Natural killer cell treated with Interleukin-12 subunit alpha and Interleukin-12 subunit beta and Interleukin-15 and Interleukin-18, amount 100 ng/mL, for 72 hours (primary cell): ENCODE measurements around the gene AKR1C4. TPM values are rescaled to one million over a fixed set of nuclear protein-coding genes. Genes with fewer than 3 reads are reported as not detected.
"Not testable (repeated sequence)": the region's sequence is repeated elsewhere in the genome, so short reads cannot be mapped to it uniquely, and the experiment has no call there.

Experiments
- ATAC-seq, 2 donors: fragments of 150-1000 bp; cut with Tn5 transposase in 1 of 2; sonication (Bioruptor Pico), chemical (Tn5 transposase) in 1 of 2; 2 replicates each; pipeline ENCODE4 v1.10.0; 2021
- DNase-seq: peaks from one replicate; pipeline ENCODE4 v3.0.0; 2022; ENCODE audit warnings: low spot score
- H3K27ac Mint-ChIP-seq, 2 donors: 1 replicate in 1 of 2; 2 replicates in 1 of 2; pipeline ENCODE4 v1.8.0; 2022; ENCODE audit warnings: mixed read lengths in 2 of 2, mild to moderate bottlenecking in 1 of 2, moderate library complexity in 1 of 2
- H3K27me3 Mint-ChIP-seq, 2 donors: 1 replicate in 1 of 2; 2 replicates in 1 of 2; pipeline ENCODE4 v1.8.0; 2022; ENCODE audit warnings: mixed read lengths in 2 of 2
- H3K36me3 Mint-ChIP-seq: one replicate; pipeline ENCODE4 v1.8.0; 2022; ENCODE audit warnings: mixed read lengths
- H3K4me1 Mint-ChIP-seq, 2 donors: 1 replicate in 1 of 2; 2 replicates in 1 of 2; pipeline ENCODE4 v1.8.0; 2022; ENCODE audit warnings: low read depth in 2 of 2, mixed read lengths in 2 of 2, mild to moderate bottlenecking in 1 of 2
- H3K4me3 Mint-ChIP-seq: one replicate; pipeline ENCODE4 v1.8.0; 2022; ENCODE audit warnings: mixed read lengths
- H3K9me3 Mint-ChIP-seq: 2 replicates; pipeline ENCODE4 v1.8.0; 2022; ENCODE audit warnings: mixed read lengths
- total RNA-seq, 2 donors: library from RNA; stranded (reverse); gene quantifications; one replicate each; pipeline ENCODE4 v1.2.3, GENCODE V29; 2022

The AKR1C4 gene
- total RNA-seq, 2 donors from 2014 or later: not detected

DNA sequence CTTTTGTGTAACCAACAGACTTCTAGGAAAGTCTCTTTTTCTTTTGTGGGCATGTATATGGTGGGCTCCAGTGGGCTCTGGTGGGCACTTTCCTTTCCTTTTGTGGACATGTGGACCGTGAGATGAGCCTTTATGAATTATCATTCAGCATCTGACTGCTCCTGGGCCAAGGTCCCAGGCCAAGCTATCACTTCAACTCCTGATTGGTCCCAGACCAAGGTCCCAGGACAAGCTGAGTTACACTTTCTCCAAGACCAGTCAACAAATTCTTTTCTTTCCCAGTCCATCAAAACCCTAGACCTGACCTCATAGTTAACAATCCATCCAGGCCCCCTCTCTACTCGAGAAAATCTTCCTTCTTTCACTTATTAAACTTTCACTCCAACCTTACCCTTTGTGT is 12.7 kb upstream of the AKR1C4 start:
- no peak for ATAC-seq
- H3K9me3 Mint-ChIP-seq: peaks cover 3% of the 10 kb centered on the region
- H3K4me3 Mint-ChIP-seq: no peak overlapping the region
- H3K36me3 Mint-ChIP-seq: peaks cover 13% of the 10 kb centered on the region
- no peak overlapping the region for H3K27ac Mint-ChIP-seq
- peaks cover 0 to 6% of the 10 kb centered on the region in 2 donors for H3K27me3 Mint-ChIP-seq
- no peak for DNase-seq
- no peaks in the 10 kb centered on the region for H3K4me1 Mint-ChIP-seq

DNA sequence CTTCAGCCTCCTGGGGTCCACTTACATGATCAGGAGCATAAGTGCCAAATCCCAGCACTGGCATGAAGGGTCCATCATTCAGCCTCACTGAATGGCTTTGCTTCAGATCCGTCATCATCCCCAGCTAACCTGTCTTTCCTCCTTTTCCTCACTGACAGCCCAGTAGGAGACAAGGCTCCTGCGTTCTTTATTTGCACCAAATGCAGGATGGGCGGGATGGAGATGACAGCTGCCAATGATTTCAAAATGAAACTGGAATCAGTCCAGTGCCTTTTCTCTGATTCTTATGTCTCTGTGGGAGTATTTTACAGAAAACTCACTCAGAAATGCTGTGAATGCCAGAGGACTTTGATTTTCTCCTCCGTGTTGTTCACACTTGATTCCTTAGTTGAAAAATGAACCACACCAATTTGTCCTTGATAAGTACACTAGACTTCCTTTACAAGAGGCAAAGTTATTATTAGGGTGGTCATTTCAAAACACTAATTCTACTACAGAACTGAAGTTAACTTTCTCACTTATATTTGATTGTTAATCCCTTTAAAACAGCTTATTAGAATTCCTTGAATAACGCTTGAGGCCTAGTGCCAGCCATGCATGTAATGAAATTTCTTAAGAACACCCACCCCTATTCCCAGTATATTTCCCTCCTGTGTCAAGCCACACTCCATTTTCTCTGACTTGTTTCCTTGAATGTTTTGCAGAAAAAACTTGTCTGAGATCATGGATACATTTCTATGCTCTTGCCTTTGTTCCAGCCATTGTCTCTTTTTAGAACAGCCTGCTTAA is 11.5 kb upstream of the AKR1C4 start, which contains the start of gene AKR1C8:
TSS of gene AKR1C8 (minus strand) at position 164 of the 789 bp plus-strand sequence. CDS start at position 118, 46 bp downstream.
- ATAC-seq: no peak
- Mint-ChIP-seq H3K36me3 (peaks cover 6% of the 10 kb centered on the region), H3K9me3 (no peaks in the 10 kb centered on the region)

DNA sequence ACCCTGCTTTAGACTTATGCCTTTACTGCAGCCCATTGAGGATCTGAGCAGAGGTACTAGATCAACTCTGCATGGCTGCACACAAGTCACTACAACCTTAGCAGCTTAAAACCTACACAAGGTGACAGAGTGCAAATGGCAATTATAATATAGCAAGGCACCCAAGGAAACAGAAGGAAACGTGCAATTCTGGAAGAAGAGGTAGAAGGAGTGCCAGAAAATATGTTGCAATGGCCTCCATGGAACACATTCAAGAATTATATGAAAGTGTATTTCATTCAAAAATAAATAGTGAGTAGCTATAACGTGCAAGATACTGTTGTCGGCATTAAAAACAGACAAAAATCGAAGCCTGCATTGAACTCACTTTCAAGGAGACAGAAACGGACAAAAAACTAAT is 8.8 kb upstream of the AKR1C4 start:
- DNase-seq: no peak
- H3K27me3 Mint-ChIP-seq: no peaks in the 10 kb centered on the region
- no peak overlapping the region for H3K27ac Mint-ChIP-seq
- ATAC-seq: no peak
- H3K4me1 Mint-ChIP-seq: no peaks in the 10 kb centered on the region
- no peaks in the 10 kb centered on the region for H3K9me3 Mint-ChIP-seq
- H3K36me3 Mint-ChIP-seq: peaks cover 6% of the 10 kb centered on the region
- H3K4me3 Mint-ChIP-seq: no peak overlapping the region

More for the DNA sequence above, 11.5 kb upstream of the AKR1C4 start, which contains the start of gene AKR1C8:
- no peak within 1 kb of the TSS for H3K27ac Mint-ChIP-seq
- no peaks in the 10 kb centered on the region for H3K4me1 Mint-ChIP-seq
- no peak within 1 kb of the TSS for H3K4me3 Mint-ChIP-seq
- H3K27me3 Mint-ChIP-seq: no peaks in the 10 kb centered on the region
- DNase-seq: no peak

DNA sequence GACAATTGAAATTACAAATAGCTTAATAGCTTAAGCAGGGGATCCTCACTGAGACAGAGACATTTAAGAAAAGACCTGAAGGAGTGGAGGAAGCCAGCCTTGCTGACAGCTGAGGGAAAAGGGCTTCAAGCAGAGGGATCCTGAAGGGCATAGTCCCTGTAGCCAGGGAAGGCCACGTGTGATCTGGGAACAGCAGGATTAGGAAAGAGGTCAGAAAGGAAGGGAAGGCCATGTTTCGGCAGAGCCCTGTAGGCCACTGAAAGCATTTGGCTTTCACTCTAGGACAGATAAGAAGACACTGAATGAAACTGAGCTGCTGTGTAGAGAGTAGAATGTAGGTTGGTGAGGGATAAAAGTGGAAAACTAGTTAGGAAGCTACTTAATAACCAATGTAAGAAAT is 8.3 kb upstream of the AKR1C4 start:
- H3K27me3 Mint-ChIP-seq: no peaks in the 10 kb centered on the region

DNA sequence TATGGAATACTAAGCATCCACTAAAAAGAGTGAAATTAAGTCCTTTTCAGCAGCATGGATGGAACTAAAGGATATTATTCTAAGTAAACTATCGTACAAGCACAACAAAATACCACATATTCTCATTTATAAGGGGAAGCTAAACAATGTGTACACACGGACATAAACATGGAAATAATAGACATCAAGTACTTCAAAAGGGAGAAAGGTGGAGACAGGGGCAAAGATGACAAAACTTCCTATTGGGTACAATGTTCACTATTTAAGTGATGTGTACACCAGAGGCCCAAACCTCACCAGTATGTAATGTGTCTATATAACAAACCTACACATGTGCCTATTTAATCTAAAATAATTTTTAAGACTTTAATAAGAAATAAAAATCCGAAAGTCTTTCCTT is 2.2 kb upstream of the AKR1C4 start:
- ATAC-seq (no peak), DNase-seq (no peak)
- H3K27ac Mint-ChIP-seq: no peak overlapping the region
- no peaks in the 10 kb centered on the region for H3K9me3 Mint-ChIP-seq
- H3K4me1 Mint-ChIP-seq: no peaks in the 10 kb centered on the region
- no peaks in the 10 kb centered on the region for H3K36me3 Mint-ChIP-seq
- no peak overlapping the region for H3K4me3 Mint-ChIP-seq
- no peaks in the 10 kb centered on the region for H3K27me3 Mint-ChIP-seq

More for the DNA sequence above, 8.3 kb upstream of the AKR1C4 start:
- Mint-ChIP-seq H3K9me3 (no peaks in the 10 kb centered on the region), H3K4me3 (no peak overlapping the region), H3K4me1 (no peaks in the 10 kb centered on the region), H3K27ac (no peak overlapping the region), H3K36me3 (peaks cover 3% of the 10 kb centered on the region)
- ATAC-seq (no peak), DNase-seq (no peak)

DNA sequence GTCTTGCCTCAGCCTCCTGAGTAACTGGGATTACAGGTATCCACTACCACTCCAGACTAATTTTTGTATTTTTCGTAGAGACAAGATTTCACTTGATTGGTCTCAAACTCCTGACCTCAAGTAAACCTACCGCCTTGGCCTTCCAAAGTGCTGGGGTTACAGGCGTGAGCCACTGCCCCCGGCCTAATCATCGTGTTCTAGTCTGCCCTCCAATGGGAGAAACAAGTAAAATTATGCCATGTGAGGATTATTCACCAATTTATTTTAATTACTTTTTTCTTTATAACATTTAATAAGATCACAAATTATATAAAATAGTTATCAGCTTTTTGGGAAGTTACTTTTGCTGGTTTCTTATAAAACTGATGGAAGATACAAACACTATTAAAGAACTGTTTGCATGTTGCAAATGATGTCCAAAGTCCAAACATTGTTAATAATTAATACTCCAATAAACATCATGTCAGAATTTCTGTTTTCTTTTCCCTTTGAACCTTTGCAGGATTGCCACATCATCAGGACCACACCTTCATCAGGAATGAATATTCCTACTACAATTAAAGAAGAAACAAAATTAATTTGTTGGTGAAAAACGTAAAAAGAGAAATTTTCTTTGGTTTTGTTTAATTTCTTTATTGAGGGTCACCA is 786 bp upstream of the AKR1C4 start:
- Mint-ChIP-seq H3K4me1 (no peaks in the 10 kb centered on the region), H3K27me3 (no peaks in the 10 kb centered on the region), H3K27ac (no peak overlapping the region), H3K9me3 (no peaks in the 10 kb centered on the region), H3K36me3 (no peaks in the 10 kb centered on the region), H3K4me3 (no peak overlapping the region)
- no peak for DNase-seq
- ATAC-seq: no peak

DNA sequence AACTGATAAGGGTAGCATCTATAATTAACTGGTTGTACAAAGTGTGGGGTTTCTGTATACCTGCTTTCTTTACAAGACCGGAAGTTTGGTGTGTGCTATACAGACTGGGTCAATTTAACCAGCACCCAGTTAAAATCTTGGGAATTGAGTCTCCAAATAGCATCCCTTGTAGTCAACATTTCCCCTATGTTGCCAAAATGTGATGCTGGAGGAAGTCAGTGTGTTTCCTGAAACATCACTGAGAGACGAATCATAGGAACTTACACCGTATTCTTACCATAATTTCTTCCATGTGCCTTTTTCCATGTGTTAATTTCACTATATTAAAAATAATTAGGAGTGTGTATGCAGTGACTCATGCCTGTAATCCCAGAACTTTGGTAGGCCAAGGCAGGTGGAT is 1.7 kb downstream of the AKR1C4 start:
- no peaks in the 10 kb centered on the region for H3K9me3 Mint-ChIP-seq
- peaks cover 10% of the 10 kb centered on the region for H3K36me3 Mint-ChIP-seq
- H3K4me1 Mint-ChIP-seq: no peaks in the 10 kb centered on the region
- H3K27ac Mint-ChIP-seq: no peak overlapping the region
- peaks cover 0 to 3% of the 10 kb centered on the region in 2 donors for H3K27me3 Mint-ChIP-seq
- no peak overlapping the region for H3K4me3 Mint-ChIP-seq
- DNase-seq (no peak), ATAC-seq (no peak)

DNA sequence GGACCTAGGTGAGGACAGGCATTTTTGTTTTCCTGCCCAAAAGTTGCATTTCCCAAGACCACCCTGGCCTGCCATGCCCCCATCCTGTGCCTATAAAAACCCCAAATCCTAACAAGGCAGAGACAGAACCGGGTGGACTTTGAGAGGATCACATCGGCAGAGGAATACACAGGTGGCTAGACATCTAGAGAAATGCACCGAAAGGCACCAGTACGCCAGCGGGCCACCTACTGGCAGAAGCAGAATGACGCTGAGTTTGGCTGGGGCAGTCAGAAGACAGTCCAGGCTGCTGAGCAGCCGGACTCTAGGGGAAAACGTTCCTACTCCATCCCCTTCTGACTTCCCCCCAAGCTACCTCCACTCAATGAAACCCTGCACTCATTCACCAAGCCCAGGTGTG is 2.8 kb downstream of the AKR1C4 start:
- DNase-seq (no peak), ATAC-seq (no peak)
- peaks cover 15% of the 10 kb centered on the region for H3K36me3 Mint-ChIP-seq
- H3K4me3 Mint-ChIP-seq: no peak overlapping the region
- H3K4me1 Mint-ChIP-seq: no peaks in the 10 kb centered on the region
- H3K27me3 Mint-ChIP-seq: peaks cover 0 to 3% of the 10 kb centered on the region in 2 donors
- no peak overlapping the region for H3K27ac Mint-ChIP-seq
- H3K9me3 Mint-ChIP-seq: no peaks in the 10 kb centered on the region

DNA sequence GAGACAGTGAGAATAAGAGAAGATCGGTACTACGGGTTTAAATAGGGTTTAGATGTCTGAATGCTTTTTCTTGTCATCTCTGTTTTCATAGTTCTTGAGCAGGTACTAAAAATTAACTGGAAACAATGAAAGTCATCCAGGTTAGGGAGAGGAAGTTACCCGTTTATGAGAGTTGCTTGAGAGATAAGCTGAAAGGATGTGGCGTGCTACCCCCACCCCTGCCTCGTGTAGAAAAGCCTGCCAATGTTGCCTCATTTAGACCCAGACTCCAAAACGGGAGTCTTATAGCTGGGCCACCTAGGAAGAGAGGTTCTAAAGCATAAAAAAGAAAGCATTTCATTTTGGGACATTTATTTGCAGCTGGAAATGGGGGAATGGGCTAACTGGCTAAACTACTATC is 10.2 kb downstream of the AKR1C4 start:
- peaks cover 0 to 5% of the 10 kb centered on the region in 2 donors for H3K27me3 Mint-ChIP-seq
- DNase-seq (no peak), ATAC-seq (no peak)
- H3K27ac Mint-ChIP-seq: no peak overlapping the region
- peaks cover 0 to 6% of the 10 kb centered on the region in 2 donors for H3K4me1 Mint-ChIP-seq
- peaks cover 26% of the 10 kb centered on the region for H3K36me3 Mint-ChIP-seq
- H3K4me3 Mint-ChIP-seq: no peak overlapping the region
- peaks cover 6% of the 10 kb centered on the region for H3K9me3 Mint-ChIP-seq

DNA sequence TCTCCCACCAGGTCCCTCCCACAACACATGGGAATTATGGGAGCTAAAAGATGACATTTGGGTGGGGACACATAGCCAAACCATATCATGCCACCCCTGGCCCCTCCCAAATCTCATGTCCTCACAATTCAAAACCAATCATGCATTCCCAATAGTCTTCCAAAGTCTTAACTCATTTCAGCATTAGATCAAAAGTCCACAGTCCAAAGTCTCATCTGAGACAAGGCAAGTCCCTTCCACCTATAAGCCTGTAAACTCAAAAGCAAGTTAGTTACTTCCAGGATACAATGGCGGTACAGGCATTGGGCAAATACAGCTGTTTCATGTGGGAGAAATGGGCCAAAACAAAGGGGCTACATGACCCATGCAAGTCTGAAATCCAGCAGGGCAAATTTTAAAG is 13.1 kb downstream of the AKR1C4 start:
- ATAC-seq, H3K4me3 Mint-ChIP-seq, H3K27me3 Mint-ChIP-seq, H3K27ac Mint-ChIP-seq, H3K9me3 Mint-ChIP-seq, DNase-seq, H3K4me1 Mint-ChIP-seq: not testable (repeated sequence)
- peaks cover 11% of the 10 kb centered on the region for H3K36me3 Mint-ChIP-seq

DNA sequence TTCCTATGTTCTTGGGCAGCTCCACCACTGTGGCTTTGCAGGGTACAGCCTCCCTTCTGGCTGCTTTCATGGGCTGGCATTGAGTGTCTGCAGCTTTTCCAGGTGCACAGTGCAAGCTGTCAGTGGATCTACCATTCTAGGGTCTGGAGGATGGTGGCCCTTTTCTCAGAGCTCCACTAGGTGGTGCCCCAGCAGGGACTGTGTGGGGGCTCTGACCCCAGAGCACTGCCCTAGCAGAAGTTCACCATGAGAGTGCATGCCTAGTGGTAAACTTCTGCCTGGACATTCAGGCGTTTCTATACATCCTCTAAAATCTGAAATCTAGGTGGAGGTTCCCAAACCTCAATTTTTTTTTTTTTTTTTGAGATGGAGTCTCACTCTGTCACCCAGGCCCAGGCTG is 13.6 kb downstream of the AKR1C4 start:
- H3K27ac Mint-ChIP-seq, ATAC-seq, DNase-seq, H3K4me1 Mint-ChIP-seq, H3K27me3 Mint-ChIP-seq, H3K9me3 Mint-ChIP-seq, H3K4me3 Mint-ChIP-seq: not testable (repeated sequence)
- H3K36me3 Mint-ChIP-seq: peaks cover 11% of the 10 kb centered on the region

DNA sequence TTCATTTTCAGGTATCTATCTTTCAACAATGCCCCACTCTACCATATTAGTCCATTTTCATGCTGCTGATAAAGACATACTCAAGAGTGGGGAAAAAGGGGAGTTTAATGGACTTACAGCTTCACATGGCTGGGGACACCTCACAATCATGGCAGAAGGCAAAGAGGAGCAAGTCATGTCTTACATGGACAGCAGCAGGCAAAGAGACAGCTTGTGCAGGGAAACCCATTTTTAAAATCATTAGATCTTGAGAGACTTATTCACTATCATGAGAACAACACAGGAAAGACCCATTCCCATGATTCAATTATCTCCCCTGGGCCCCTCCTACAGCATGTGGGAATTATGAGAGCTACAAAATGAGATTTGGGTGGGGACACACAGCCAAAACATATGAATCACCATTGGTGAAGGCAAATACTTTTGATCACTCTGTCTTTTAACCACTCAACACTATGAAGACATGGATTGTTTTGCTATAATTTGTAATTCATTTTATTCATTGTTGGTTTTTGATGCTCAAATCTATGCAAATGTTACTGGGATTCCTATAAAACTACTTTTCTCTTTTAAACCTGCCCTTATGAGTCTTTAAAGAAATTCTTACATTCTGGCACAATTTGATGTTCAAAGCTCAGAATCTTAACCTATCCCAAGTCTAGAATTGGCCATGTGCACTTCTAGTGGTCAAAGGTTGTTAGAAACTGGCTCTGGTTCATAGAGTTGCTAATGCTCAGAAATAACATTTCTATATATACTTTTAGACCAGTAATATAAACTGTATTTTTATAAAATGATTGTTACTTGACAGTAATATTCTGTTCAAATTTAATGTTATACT is 15.3 kb downstream of the AKR1C4 start:
- Mint-ChIP-seq H3K36me3 (peaks cover 10% of the 10 kb centered on the region), H3K4me3 (no peak overlapping the region), H3K9me3 (peaks cover 8% of the 10 kb centered on the region), H3K27ac (no peak overlapping the region), H3K4me1 (no peaks in the 10 kb centered on the region), H3K27me3 (peaks cover 0 to 2% of the 10 kb centered on the region in 2 donors)
- DNase-seq (no peak), ATAC-seq (no peak)

DNA sequence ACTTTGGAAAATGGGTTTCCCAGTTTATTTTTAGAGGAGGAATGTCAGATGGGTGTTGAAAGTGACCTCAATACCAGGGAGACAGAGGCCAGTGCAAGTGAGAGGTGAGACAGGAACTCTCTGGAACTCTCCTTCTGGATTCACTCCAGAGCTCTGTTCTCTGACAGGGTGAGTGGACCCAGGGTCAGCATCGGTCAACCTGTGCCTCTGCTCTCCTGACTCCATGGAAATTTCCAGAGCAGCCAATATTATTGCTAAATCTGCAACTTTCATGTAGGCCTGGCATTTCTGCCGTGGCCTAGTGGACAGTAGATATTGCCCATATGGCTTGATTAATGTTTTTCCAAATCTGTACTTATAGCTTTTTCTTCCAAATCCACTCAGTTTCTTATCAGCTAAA is 20.2 kb downstream of the AKR1C4 start:
- H3K36me3 Mint-ChIP-seq: peaks cover 4% of the 10 kb centered on the region
- no peak overlapping the region for H3K27ac Mint-ChIP-seq
- peaks cover 4% of the 10 kb centered on the region for H3K9me3 Mint-ChIP-seq
- peaks cover 0 to 2% of the 10 kb centered on the region in 2 donors for H3K27me3 Mint-ChIP-seq
- no peak for DNase-seq
- H3K4me1 Mint-ChIP-seq: no peaks in the 10 kb centered on the region
- no peak overlapping the region for H3K4me3 Mint-ChIP-seq
- ATAC-seq: no peak

DNA sequence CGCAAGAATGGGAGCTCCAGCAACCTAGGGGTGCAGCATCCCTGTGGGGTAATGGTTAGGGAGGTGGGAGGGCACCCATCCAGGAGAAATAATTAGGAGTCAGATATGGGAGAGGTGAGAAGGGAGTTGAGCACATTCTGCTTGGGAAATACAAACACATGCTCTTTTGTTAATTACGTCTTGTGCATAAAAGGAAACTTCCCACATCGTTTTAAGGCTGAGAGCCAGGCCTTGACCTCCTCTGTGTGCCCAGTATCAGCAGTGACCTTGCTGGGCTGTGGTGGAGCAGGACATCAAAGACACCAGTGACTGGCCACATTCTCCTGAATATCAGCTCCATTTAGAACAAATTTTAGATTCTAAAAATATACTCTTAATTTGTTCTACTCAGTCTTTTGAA is 22.6 kb downstream of the AKR1C4 start:
- H3K27ac Mint-ChIP-seq: no peak overlapping the region
- DNase-seq (no peak), ATAC-seq (no peak)
- peaks cover 0 to 2% of the 10 kb centered on the region in 2 donors for H3K27me3 Mint-ChIP-seq
- no peak overlapping the region for H3K4me3 Mint-ChIP-seq
- H3K36me3 Mint-ChIP-seq: peaks cover 4% of the 10 kb centered on the region
- H3K4me1 Mint-ChIP-seq: peaks cover 0 to 3% of the 10 kb centered on the region in 2 donors
- H3K9me3 Mint-ChIP-seq: peaks cover 4% of the 10 kb centered on the region
